HepG2 (cell line): ENCODE measurements around the gene ZFAND2B. TPM values are rescaled to one million over a fixed set of nuclear protein-coding genes. Genes with fewer than 3 reads are reported as not detected.
A peak's percentile ranks its signal among the peaks of the same experiment; 100 is the strongest.

Source experiments
- IKZF4 ChIP-seq: sonication (generic); formaldehyde crosslinking; IDR thresholded peaks from 2 replicates; pipeline ENCODE4 v1.5.1; 2020; ENCODE audit warnings: borderline replicate concordance, mild to moderate bottlenecking, low read depth, missing genetic modification reagents; ENCODE audit errors: not compliant biosample characterization
- MTA3 ChIP-seq: sonication (generic); formaldehyde crosslinking; IDR thresholded peaks from 2 replicates; pipeline ENCODE4 v1.4.0; 2020; ENCODE audit warnings: missing genetic modification reagents
- MXD4 ChIP-seq: IDR thresholded peaks from 2 replicates; pipeline ENCODE4 v1.6.1; 2016; ENCODE audit warnings: mild to moderate bottlenecking, missing biosample characterization, missing genetic modification reagents
- NONO ChIP-seq, 2 experiments: fragments of 450-650 bp in 1 of 2; sonication (generic) in 1 of 2; formaldehyde crosslinking in 1 of 2; IDR thresholded peaks in 1 of 2; conservative IDR thresholded peaks in 1 of 2; 2 replicates each; pipeline versions ENCODE4 v1.6.1 to v1.8.0; 2017 to 2022; ENCODE audit warnings: mild to moderate bottlenecking in 1 of 2, missing genetic modification reagents in 1 of 2, moderate library complexity in 1 of 2
- NPAS2 ChIP-seq: sonication (generic); formaldehyde crosslinking; IDR thresholded peaks from 2 replicates; pipeline ENCODE4 v1.8.0; 2022; ENCODE audit warnings: mild to moderate bottlenecking, missing genetic modification reagents, borderline replicate concordance
- SMAD3 ChIP-seq: sonication (generic); formaldehyde crosslinking; IDR thresholded peaks from 2 replicates; pipeline ENCODE4 v1.4.0; 2020; ENCODE audit warnings: missing genetic modification reagents
- SP140L ChIP-seq: sonication (generic); formaldehyde crosslinking; IDR thresholded peaks from 2 replicates; pipeline ENCODE4 v1.4.0; 2020; ENCODE audit warnings: missing genetic modification reagents, borderline replicate concordance
- SUZ12 ChIP-seq: fragments of 150-350 bp; IDR thresholded peaks from 2 replicates; pipeline ENCODE4 v1.6.1; 2014; ENCODE audit warnings: low read depth, low read length
- SYNCRIP ChIP-seq: fragments of 200-400 bp; formaldehyde crosslinking; IDR thresholded peaks from 2 replicates; pipeline ENCODE4 v1.6.1; 2018; ENCODE audit warnings: mild to moderate bottlenecking, low read depth, low read length; ENCODE audit not compliant: insufficient read depth
- TGIF2 ChIP-seq: IDR thresholded peaks from 2 replicates; pipeline ENCODE4 v1.6.1; 2016; ENCODE audit warnings: control low read depth, missing compliant biosample characterization
- ZNF484 ChIP-seq: sonication (generic); formaldehyde crosslinking; IDR thresholded peaks from 2 replicates; pipeline ENCODE4 v1.5.1; 2020; ENCODE audit warnings: mild to moderate bottlenecking, low read depth, missing genetic modification reagents, borderline replicate concordance
- ZNF557 ChIP-seq: sonication (generic); formaldehyde crosslinking; IDR thresholded peaks from 2 replicates; pipeline ENCODE4 v1.4.0; 2020; ENCODE audit warnings: missing genetic modification reagents
- ZNF589 ChIP-seq: sonication (generic); formaldehyde crosslinking; conservative IDR thresholded peaks from 2 replicates; pipeline ENCODE4 v1.8.0; 2022; ENCODE audit warnings: mild to moderate bottlenecking, moderate library complexity, missing genetic modification reagents
- ZNF788 ChIP-seq: sonication (generic); formaldehyde crosslinking; IDR thresholded peaks from 2 replicates; pipeline ENCODE4 v1.5.0; 2020; ENCODE audit warnings: mild to moderate bottlenecking, missing genetic modification reagents, borderline replicate concordance
- polyA plus RNA-seq, 8 experiments: library from polyadenylated mRNA; depleted of rRNA in 3 of 8; stranded (reverse) in 7 of 8; unstranded in 1 of 8; fragments of >200 nt; fragmentation: Illumina TruSeq in 4 of 8; extraction: Trizol in 4 of 8; gene quantifications; 2 replicates each; pipeline versions ENCODE4 v1.2.1 to v1.2.3, GENCODE V29; 2011 to 2016; ENCODE audit warnings: low read depth in 4 of 8, missing spikeins in 1 of 8, mixed read lengths in 1 of 8; ENCODE audit not compliant: insufficient read depth in 1 of 8
- total RNA-seq, 5 experiments: library from RNA; depleted of rRNA; stranded (reverse); fragments of >200 nt; fragmentation: Illumina TruSeq; extraction: Trizol; gene quantifications; 2 replicates each; pipeline ENCODE4 v1.2.3, GENCODE V29; 2016; ENCODE audit warnings: low read depth in 1 of 5
- TF ChIP-seq, protein P1 (sequence below): sonication (generic); formaldehyde crosslinking; IDR thresholded peaks from 2 replicates; pipeline ENCODE4 v1.4.0; 2020; ENCODE audit warnings: mild to moderate bottlenecking, missing genetic modification reagents
- TF ChIP-seq, protein P2 (sequence below): IDR thresholded peaks from 2 replicates; pipeline ENCODE4 v1.6.1; 2016; ENCODE audit warnings: missing genetic modification reagents, missing compliant biosample characterization
- TF ChIP-seq, protein P3 (sequence below): conservative IDR thresholded peaks from 2 replicates; pipeline ENCODE4 v1.6.1; 2018; ENCODE audit warnings: missing genetic modification reagents

The ZFAND2B gene
- total and polyA plus RNA-seq, 2 of the 13 experiments (the other 11 are each of a cell fraction or from before 2014, with no cell fraction given) = 53.3 to 115 TPM

DNA sequence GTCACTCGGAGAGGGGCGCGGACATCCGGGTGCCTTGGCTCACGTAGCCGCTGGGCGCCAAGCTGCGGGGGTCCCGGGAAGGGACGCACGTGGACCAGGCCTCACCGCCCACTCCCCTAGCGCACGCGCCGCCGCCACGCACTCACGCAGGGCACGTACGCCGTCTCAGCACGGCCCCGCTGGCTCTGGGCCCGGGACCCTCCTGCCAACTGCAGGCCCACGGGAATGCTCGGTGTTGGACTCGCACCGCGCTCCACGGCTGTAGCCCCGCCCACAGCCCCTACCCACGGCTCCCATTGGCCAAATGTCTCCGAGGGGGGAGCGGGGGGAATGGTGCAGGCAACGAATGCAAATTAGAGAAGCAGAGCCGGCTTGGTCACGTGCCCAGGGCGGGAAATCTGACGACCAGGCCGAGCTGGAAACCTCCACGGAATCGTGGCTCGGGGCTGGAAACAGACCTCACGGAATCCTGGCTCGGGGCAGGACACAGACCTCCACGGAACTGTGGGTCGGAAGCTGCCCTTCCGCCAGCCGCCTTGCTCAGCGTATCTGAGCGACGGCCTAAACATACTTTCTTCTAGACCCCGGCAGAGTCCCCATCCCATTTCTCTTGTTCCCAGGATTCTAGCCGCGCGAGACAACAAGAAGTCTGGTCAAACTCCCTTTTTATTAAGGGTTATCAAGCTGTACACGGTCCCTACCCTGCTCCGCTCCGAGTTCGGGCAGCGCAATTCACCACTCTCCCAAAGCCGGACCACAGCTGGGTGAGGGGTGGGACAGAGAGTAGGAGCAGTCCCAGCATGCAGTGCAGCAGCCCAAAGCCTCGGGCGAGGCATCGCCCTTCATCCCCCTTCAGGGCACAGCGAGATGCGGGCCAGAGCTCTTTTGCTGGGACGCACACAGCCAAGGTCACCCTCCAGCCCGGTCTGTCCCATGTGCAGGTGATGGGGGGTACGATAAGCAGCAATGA lies 12.4 kb downstream of the ZFAND2B start, which contains the start of gene ABCB6 (continued):
- TF ChIP-seq SMAD3 (CRISPR knock-in tag) (peak; percentile 68), SYNCRIP (no peak), ZNF589 (CRISPR knock-in tag) (peak; percentile 92), NONO (IDR thresholded peaks at IDR 0.05) (no peak), NONO (CRISPR knock-in tag; conservative IDR thresholded peaks at IDR 0.05) (peak; percentile 99), NPAS2 (CRISPR knock-in tag) (no peak), ZNF557 (peak; percentile 87), MXD4 (CRISPR knock-in tag) (peak; percentile 96), IKZF4 (CRISPR knock-in tag) (peak; percentile 98), MTA3 (CRISPR knock-in tag) (no peak), ZNF484 (CRISPR knock-in tag) (0 out of 2 replicates have a peak, but pooled peaks have one; percentile 79), ZNF788 (peak; percentile 87; the same call in 1 of the 2 replicates), SP140L (peak; percentile 77; the same call in 1 of the 2 replicates), SUZ12 (no peak), TGIF2 (peak; percentile 79)
- TF ChIP-seq, protein P1, sequence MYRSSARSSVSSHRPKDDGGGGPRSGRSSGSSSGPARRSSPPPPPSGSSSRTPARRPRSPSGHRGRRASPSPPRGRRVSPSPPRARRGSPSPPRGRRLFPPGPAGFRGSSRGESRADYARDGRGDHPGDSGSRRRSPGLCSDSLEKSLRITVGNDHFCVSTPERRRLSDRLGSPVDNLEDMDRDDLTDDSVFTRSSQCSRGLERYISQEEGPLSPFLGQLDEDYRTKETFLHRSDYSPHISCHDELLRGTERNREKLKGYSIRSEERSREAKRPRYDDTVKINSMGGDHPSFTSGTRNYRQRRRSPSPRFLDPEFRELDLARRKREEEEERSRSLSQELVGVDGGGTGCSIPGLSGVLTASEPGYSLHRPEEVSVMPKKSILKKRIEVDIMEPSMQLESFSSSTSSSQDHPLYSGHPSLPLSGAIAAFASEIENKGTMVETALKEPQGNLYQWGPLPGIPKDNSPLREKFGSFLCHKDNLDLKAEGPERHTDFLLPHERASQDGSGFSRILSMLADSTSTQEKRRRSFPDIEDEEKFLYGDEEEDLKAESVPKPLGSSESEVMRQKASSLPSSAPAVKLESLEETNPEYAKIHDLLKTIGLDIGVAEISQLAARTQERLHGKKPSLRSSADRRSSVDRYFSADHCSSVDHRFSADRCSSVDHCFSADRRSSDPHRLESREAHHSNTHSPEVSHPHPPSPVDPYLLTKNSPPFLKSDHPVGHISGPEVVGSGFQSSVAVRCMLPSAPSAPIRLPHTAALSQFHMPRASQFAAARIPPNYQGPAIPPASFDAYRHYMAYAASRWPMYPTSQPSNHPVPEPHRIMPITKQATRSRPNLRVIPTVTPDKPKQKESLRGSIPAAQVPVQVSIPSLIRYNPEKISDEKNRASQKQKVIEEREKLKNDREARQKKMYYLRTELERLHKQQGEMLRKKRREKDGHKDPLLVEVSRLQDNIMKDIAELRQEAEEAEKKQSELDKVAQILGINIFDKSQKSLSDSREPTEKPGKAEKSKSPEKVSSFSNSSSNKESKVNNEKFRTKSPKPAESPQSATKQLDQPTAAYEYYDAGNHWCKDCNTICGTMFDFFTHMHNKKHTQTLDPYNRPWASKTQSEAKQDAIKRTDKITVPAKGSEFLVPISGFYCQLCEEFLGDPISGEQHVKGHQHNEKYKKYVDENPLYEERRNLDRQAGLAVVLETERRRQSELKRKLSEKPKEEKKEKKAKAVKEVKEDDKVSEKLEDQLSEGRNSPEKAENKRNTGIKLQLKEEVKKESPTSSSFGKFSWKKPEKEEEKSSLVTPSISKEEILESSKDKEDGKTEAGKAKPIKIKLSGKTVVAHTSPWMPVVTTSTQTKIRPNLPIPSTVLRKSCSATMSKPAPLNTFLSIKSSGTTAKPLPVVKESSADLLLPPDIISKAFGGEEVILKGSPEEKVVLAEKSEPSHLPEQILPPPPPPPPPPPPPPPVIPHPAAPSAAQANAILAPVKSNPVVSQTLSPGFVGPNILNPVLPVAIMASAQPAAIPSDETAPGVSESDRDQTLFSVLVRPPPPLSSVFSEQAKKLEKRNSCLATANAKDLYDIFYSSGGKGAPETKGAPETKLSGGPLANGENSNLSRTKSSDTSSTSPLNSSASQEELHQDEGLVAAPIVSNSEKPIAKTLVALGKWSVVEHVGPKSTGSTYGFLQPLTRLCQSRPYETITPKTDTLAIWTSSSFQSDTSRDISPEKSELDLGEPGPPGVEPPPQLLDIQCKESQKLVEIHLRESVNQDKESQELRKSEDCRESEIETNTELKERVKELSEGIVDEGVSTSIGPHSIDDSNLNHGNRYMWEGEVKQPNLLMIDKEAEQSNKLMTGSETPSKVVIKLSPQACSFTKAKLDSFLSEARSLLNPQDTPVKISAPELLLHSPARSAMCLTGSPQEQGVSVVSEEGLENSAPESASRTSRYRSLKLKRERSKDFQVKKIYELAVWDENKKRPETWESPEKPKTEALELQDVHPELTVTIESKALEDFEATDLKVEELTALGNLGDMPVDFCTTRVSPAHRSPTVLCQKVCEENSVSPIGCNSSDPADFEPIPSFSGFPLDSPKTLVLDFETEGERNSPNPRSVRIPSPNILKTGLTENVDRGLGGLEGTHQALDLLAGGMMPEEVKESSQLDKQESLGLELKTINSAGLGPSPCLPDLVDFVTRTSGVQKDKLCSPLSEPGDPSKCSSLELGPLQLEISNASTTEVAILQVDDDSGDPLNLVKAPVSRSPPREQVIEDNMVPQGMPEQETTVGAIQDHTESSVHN (CRISPR knock-in tag) = peak; percentile 84; the same call in 1 of the 2 replicates
- TF ChIP-seq, protein P2, sequence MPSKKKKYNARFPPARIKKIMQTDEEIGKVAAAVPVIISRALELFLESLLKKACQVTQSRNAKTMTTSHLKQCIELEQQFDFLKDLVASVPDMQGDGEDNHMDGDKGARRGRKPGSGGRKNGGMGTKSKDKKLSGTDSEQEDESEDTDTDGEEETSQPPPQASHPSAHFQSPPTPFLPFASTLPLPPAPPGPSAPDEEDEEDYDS (CRISPR knock-in tag) = peak; percentile 90
- TF ChIP-seq, protein P3, sequence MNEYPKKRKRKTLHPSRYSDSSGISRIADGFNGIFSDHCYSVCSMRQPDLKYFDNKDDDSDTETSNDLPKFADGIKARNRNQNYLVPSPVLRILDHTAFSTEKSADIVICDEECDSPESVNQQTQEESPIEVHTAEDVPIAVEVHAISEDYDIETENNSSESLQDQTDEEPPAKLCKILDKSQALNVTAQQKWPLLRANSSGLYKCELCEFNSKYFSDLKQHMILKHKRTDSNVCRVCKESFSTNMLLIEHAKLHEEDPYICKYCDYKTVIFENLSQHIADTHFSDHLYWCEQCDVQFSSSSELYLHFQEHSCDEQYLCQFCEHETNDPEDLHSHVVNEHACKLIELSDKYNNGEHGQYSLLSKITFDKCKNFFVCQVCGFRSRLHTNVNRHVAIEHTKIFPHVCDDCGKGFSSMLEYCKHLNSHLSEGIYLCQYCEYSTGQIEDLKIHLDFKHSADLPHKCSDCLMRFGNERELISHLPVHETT = peak; percentile 68
